Astrocyte (in vitro differentiated cells and primary cell): ENCODE measurements around the gene DIO3. TPM values are rescaled to one million over a fixed set of nuclear protein-coding genes. Genes with fewer than 3 reads are reported as not detected.

Experiments
- DNase-seq: peaks from one replicate; pipeline ENCODE4 v3.0.0-alpha.2; 2010; ENCODE audit warnings: low read depth
- FAIRE-seq: peaks from 2 replicates; lab custom pipeline; 2011; peaks lifted over from hg19 to GRCh38; lab: Jason Lieb, UNC
- H2AFZ ChIP-seq: 2 replicates; pipeline ENCODE4 v1.6.0; 2012; ENCODE audit warnings: low read depth, low read length, inconsistent platforms
- H3K27ac ChIP-seq: 2 replicates; pipeline ENCODE4 v1.5.1; 2011; ENCODE audit warnings: low read depth, low read length, inconsistent platforms
- H3K27me3 ChIP-seq: 2 replicates; pipeline ENCODE4 v1.6.0; 2011; ENCODE audit warnings: low read length, inconsistent platforms; ENCODE audit not compliant: insufficient read depth
- H3K36me3 ChIP-seq: 2 replicates; pipeline ENCODE4 v1.5.1; 2011; ENCODE audit warnings: low read length, inconsistent platforms; ENCODE audit not compliant: insufficient read depth
- H3K4me1 ChIP-seq: 2 replicates; pipeline ENCODE4 v1.5.1; 2011; ENCODE audit warnings: low read length, inconsistent platforms; ENCODE audit not compliant: insufficient read depth
- H3K4me2 ChIP-seq: 2 replicates; pipeline ENCODE4 v1.6.0; 2012; ENCODE audit warnings: low read length, inconsistent platforms
- H3K4me3 ChIP-seq: 2 replicates; pipeline ENCODE4 v1.5.1; 2011; ENCODE audit warnings: low read depth, mild to moderate bottlenecking, low read length, inconsistent platforms; ENCODE audit not compliant: insufficient read depth
- H3K79me2 ChIP-seq: 2 replicates; pipeline ENCODE4 v1.6.0; 2012; ENCODE audit warnings: mild to moderate bottlenecking, low read length, inconsistent platforms; ENCODE audit not compliant: insufficient read depth
- H3K9ac ChIP-seq: 2 replicates; pipeline ENCODE4 v1.6.0; 2012; ENCODE audit warnings: mild to moderate bottlenecking, low read length, inconsistent platforms
- H3K9me3 ChIP-seq: 2 replicates; pipeline ENCODE4 v1.5.1; 2012; ENCODE audit warnings: low read depth, mild to moderate bottlenecking, low read length, inconsistent platforms; ENCODE audit not compliant: insufficient read depth
- H4K20me1 ChIP-seq: 2 replicates; pipeline ENCODE4 v1.6.0; 2012; ENCODE audit warnings: low read length, inconsistent platforms; ENCODE audit not compliant: insufficient read depth
- H3K27ac Mint-ChIP-seq: one replicate; pipeline ENCODE4 v1.8.0; 2021; ENCODE audit warnings: mild to moderate bottlenecking, mixed read lengths; ENCODE audit not compliant: unreplicated experiment
- H3K27me3 Mint-ChIP-seq: one replicate; pipeline ENCODE4 v1.8.0; 2021; ENCODE audit warnings: low read depth, mixed read lengths; ENCODE audit not compliant: unreplicated experiment
- H3K36me3 Mint-ChIP-seq: one replicate; pipeline ENCODE4 v1.8.0; 2021; ENCODE audit warnings: low read depth, mixed read lengths; ENCODE audit not compliant: unreplicated experiment
- H3K4me1 Mint-ChIP-seq: one replicate; pipeline ENCODE4 v1.8.0; 2021; ENCODE audit warnings: low read depth, mixed read lengths; ENCODE audit not compliant: unreplicated experiment
- H3K4me3 Mint-ChIP-seq: one replicate; pipeline ENCODE4 v1.8.0; 2021; ENCODE audit warnings: mild to moderate bottlenecking, moderate library complexity, mixed read lengths; ENCODE audit not compliant: unreplicated experiment
- H3K9me3 Mint-ChIP-seq: one replicate; pipeline ENCODE4 v1.8.0; 2021; ENCODE audit warnings: mild to moderate bottlenecking, mixed read lengths; ENCODE audit not compliant: unreplicated experiment
- CTCF ChIP-seq: IDR thresholded peaks from 2 replicates; pipeline ENCODE4 v1.5.1; 2011; ENCODE audit warnings: low read depth, mild to moderate bottlenecking, inconsistent platforms, low read length, moderate library complexity; ENCODE audit not compliant: insufficient read depth
- EZH2 ChIP-seq: IDR thresholded peaks from 2 replicates; pipeline ENCODE4 v1.6.1; 2012; ENCODE audit warnings: mild to moderate bottlenecking, low read length, inconsistent platforms; ENCODE audit not compliant: insufficient read depth
- total RNA-seq: library from RNA; stranded (reverse); gene quantifications from 2 replicates; pipeline ENCODE4 v1.2.1, GENCODE V29; 2021

DIO3 gene
- total RNA-seq, 1 donor from 2014 or later: 0.79 TPM

GRCh38 chr14:101556131-101556530 is 5.2 kb upstream of the DIO3 start:
- Mint-ChIP-seq H3K27ac (no peak overlapping the region), H3K9me3 (peaks cover 2% of the 10 kb centered on the region), H3K27me3 (peaks cover 76% of the 10 kb centered on the region), H3K4me1 (peaks cover 2% of the 10 kb centered on the region), H3K36me3 (peaks cover 2% of the 10 kb centered on the region), H3K4me3 (no peak overlapping the region)
- no peak overlapping the region for H3K9ac ChIP-seq
- H3K9me3 ChIP-seq: no peaks in the 10 kb centered on the region
- TF ChIP-seq CTCF (no peak), EZH2 (no peak)
- DNase-seq (no peak), FAIRE-seq (no peak)
- H3K4me1 ChIP-seq: peaks cover 2% of the 10 kb centered on the region
- no peak overlapping the region for H2AFZ ChIP-seq
- no peaks in the 10 kb centered on the region for H3K36me3 ChIP-seq
- H3K27me3 ChIP-seq: peaks cover 27% of the 10 kb centered on the region
- no peak overlapping the region for H3K4me3 ChIP-seq
- H3K27ac ChIP-seq: no peak overlapping the region
- H4K20me1 ChIP-seq: no peaks in the 10 kb centered on the region
- no peaks in the 10 kb centered on the region for H3K79me2 ChIP-seq
- H3K4me2 ChIP-seq: no peak overlapping the region

GRCh38 chr14:101556566-101557320 is 4.6 kb upstream of the DIO3 start:
- Histone ChIP-seq H3K4me3 (no peak overlapping the region), H3K9me3 (peaks cover 5% of the 10 kb centered on the region), H3K4me2 (no peak overlapping the region), H3K36me3 (no peaks in the 10 kb centered on the region), H3K4me1 (peaks cover 2% of the 10 kb centered on the region), H3K9ac (no peak overlapping the region), H3K79me2 (no peaks in the 10 kb centered on the region), H2AFZ (no peak overlapping the region), H4K20me1 (no peaks in the 10 kb centered on the region), H3K27ac (no peak overlapping the region), H3K27me3 (peaks cover 32% of the 10 kb centered on the region)
- Mint-ChIP-seq H3K27me3 (peaks cover 75% of the 10 kb centered on the region), H3K4me1 (peaks cover 2% of the 10 kb centered on the region), H3K4me3 (no peak overlapping the region), H3K27ac (no peak overlapping the region), H3K36me3 (peaks cover 2% of the 10 kb centered on the region), H3K9me3 (peaks cover 2% of the 10 kb centered on the region)
- no peak for DNase-seq
- TF ChIP-seq EZH2 (no peak), CTCF (no peak)
- no peak for FAIRE-seq

- H3K36me3 ChIP-seq: no peaks in the 10 kb centered on the region
- H4K20me1 ChIP-seq: no peaks in the 10 kb centered on the region
- H3K4me2 ChIP-seq: no peak overlapping the region
- no peak for DNase-seq
- H3K9me3 ChIP-seq: peaks cover 11% of the 10 kb centered on the region
- no peak overlapping the region for H3K9ac ChIP-seq
- H2AFZ ChIP-seq: no peak overlapping the region
- peaks cover 37% of the 10 kb centered on the region for H3K27me3 ChIP-seq
- no peak overlapping the region for H3K4me3 ChIP-seq
- TF ChIP-seq EZH2 (no peak), CTCF (no peak)
- no peak overlapping the region for H3K27ac ChIP-seq
- no peak for FAIRE-seq
- peaks cover 6% of the 10 kb centered on the region for H3K9me3 Mint-ChIP-seq
- H3K27me3 Mint-ChIP-seq: peaks cover 75% of the 10 kb centered on the region
- H3K79me2 ChIP-seq: no peaks in the 10 kb centered on the region
- H3K4me3 Mint-ChIP-seq: no peak overlapping the region
- H3K4me1 Mint-ChIP-seq: peaks cover 2% of the 10 kb centered on the region
- no peak overlapping the region for H3K27ac Mint-ChIP-seq
- H3K36me3 Mint-ChIP-seq: peaks cover 2% of the 10 kb centered on the region
- peaks cover 2% of the 10 kb centered on the region for H3K4me1 ChIP-seq
These were observed 4.0 kb upstream of the DIO3 start for GRCh38 chr14:101557321-101557695.
